DMS53 treated with DMSO at 0.1 percent for 48 hours (cell line): ENCODE results near the gene SMIM28.
"Not testable (repeated sequence)": the region's sequence is repeated elsewhere in the genome, so short reads cannot be mapped to it uniquely, and the experiment has no call there.

Experiments used
- DNase-seq: peaks from one replicate; lab custom pipeline; 2025; ENCODE audit not compliant: unreplicated experiment; lab: John Stamatoyannopoulos, UW

SMIM28 gene

DNA sequence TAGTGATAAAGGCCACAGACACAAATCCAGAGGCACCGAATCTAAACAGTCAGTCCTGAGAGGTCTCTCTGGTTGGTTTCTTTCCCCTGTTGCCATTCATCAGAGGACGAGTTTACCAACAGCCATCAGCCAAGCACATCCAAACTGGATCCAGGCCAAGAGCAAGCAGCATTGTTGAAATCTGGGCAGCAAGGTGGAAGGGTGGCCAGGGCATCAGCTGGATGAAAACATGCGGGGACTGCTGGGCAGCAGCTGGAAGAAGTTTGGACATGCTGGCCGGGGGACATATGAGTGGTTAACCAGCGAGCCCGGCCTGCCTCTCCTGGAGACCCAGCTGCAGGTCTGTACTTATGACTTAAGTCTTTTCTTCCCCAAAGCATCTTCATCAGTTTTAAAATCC is at the start of gene SMIM28:
TSS of gene SMIM28 (plus strand) at position 62 of the 400 bp plus-strand sequence. CDS start at position 230, 168 bp downstream.
- no peak for DNase-seq

DNA sequence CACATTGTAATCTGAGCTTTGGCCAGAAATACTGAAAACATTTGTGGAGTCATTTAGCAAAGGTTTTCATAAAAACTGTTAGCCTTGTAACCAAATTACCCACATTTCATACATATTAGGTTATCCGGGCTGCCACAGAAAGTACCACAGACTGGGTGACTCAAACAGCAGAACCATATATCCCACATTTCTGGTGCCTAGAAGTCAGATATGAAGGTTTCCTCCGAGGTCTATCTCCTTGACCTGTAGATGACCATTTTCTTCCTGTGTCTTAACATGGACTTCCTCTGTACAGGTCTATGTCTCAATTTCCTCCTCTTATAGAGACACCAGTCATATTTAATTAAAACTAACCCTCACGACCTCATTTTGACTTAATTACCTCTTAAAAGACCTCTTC is 49.5 kb upstream of the SMIM28 start:
- no peak for DNase-seq

DNA sequence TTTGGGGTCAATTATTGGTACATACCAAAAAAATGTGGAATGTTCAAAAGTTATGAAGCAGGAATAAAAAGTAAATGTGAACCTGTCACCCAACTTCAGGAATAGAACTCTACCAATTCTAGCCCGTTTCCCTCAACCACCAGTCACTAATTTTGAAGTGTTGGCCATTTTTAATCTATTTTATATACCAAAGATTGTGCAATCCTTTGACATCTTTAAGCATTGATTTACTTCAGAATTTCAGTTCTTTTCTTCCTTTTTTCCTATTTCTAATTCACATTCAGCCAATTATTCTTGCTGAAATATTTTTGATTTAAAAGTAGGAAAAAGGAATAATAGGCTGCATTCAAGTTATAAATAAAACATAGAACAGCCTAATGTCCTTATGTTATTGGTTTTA is 46.9 kb upstream of the SMIM28 start:
- no peak for DNase-seq

DNA sequence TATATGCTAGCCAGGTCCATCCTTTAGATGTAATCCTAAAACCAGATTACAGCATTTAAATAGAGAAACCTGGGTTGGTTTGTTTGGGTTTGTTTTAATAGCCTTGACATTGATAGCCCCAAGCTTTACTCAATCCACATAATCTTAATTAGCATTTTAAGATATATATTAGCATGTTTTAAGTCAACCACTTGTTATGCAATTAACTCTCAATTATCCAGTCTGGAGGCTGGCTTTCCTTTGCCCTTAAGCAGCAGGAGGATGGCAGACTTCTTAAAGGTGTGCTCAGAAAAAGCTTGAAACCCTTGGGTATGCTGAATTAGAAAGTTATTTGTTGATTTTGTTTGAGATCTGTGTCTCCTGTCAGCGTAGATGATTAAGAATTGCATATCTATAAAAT is 46.3 kb upstream of the SMIM28 start:
- no peak for DNase-seq

DNA sequence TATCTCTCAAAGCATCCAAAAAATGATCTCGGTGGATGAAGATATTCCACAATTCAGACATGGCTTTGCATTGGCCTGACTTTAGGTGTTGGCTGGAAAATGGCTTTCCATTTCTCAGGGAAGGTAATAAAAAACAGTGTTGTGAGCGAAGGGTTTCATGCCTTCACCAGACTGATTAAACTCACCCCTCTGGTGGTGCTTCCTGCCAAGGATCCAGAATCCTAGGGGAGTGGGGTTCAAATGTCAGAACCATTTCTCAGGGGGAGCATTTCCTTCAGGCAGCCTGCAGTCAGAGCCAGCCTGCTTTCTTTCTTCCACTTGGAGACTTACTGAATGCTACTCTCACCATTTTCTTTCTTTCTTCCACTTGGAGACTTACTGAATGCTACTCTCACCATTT is 45.7 kb upstream of the SMIM28 start:
- no peak for DNase-seq

DNA sequence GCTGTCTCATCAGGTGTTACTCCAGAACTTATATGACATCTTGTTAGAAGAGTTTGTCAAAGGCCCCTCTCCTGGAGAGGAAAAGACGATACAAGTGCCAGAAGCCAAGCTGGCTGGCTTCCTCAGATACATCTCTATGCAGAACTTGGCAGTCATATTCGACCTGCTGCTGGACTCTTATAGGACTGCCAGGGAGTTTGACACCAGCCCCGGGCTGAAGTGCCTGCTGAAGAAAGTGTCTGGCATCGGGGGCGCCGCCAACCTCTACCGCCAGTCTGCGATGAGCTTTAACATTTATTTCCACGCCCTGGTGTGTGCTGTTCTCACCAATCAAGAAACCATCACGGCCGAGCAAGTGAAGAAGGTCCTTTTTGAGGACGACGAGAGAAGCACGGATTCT is 43.7 kb upstream of the SMIM28 start:
- no peak for DNase-seq

DNA sequence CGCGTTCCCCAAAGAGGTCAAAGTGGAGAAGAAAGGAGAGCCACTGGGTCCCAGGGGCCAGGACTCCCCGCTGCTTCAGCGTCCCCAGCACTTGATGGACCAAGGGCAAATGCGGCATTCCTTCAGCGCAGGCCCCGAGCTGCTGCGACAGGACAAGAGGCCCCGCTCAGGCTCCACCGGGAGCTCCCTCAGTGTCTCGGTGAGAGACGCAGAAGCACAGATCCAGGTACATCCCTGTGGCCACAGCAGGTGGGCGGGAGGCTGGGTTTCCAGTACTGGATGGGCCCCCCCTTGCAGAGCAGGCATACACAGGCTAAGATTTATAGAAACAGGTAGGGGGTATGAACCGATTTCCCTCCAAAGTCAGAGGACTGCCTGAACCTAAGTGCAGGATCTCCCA is 42.7 kb upstream of the SMIM28 start:
- no peak for DNase-seq

DNA sequence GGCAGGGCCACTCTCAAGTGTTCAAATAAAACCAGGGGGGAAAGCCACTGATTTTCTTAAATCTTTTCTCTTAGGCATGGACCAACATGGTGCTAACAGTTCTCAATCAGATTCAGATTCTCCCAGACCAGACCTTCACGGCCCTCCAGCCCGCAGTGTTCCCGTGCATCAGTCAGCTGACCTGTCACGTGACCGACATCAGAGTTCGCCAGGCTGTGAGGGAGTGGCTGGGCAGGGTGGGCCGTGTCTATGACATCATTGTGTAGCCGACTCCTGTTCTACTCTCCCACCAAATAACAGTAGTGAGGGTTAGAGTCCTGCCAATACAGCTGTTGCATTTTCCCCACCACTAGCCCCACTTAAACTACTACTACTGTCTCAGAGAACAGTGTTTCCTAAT is 41.5 kb upstream of the SMIM28 start:
- no peak for DNase-seq

DNA sequence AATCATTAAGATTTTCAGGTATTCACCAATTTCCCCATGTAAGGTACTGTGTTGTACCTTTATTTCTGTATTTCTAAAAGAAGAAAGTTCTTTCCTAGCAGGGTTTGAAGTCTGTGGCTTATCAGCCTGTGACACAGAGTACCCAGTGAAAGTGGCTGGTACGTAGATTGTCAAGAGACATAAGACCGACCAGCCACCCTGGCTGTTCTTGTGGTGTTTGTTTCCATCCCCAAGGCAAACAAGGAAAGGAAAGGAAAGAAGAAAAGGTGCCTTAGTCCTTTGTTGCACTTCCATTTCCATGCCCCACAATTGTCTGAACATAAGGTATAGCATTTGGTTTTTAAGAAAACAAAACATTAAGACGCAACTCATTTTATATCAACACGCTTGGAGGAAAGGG is 40.6 kb upstream of the SMIM28 start:
- DNase-seq, result no peak

DNA sequence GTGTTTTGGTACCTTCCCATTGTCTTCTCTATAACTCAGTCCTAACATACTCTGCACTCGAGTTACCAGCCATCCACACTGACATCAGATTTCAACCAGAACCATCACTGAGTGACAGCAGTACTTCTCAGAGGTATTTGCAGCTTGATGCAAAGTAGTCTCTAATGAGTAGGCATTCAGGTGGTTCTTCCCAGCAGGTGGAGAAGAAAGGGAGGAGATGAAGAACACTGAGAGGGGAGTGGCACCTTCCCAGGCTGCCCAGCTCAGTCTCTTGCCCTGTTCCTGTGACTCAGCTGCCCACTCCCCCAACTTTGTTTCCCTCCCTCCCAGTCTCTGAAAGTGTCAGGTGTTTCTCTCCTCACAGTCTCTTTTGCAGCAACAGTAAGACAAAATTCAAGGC is 38.7 kb upstream of the SMIM28 start:
- DNase-seq, result no peak

DNA sequence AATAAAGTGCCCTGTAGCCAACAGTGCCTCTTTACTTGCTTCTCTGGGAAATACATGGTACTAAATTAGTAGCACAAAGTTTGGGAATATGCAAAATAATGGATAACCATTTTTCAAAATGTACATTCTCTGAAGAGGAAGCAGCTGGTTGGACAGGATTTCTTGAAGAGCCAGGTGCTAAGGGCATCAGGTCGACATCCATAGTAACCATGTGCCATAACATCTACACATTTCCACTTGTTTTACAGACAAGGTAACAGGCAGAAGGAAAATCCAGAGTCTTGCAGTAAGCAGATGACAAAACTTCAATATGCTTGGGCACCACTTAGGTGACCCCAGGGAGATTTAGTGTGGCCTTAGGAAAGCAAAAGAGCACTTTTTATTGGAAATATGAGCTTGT is 36.5 kb upstream of the SMIM28 start:
- DNase-seq, result no peak

DNA sequence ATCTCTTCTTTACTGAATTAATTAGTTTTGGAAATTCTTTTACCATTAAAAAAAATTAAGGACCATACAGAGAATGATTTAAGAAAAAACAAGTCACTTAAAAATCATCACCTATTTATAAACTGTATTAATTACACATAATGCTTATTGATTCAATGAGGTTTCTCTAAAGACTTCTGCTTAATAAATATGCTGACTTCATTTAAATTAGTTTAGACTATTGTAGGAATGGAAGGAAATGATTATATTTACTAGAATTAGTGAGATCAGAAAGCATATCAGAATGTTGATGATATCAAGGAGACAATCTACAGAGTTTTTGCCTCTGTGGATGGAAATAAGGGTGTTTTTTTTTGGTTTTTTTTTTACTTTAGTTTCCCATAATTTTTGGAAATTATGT is 34.6 kb upstream of the SMIM28 start:
- no peak for DNase-seq

DNA sequence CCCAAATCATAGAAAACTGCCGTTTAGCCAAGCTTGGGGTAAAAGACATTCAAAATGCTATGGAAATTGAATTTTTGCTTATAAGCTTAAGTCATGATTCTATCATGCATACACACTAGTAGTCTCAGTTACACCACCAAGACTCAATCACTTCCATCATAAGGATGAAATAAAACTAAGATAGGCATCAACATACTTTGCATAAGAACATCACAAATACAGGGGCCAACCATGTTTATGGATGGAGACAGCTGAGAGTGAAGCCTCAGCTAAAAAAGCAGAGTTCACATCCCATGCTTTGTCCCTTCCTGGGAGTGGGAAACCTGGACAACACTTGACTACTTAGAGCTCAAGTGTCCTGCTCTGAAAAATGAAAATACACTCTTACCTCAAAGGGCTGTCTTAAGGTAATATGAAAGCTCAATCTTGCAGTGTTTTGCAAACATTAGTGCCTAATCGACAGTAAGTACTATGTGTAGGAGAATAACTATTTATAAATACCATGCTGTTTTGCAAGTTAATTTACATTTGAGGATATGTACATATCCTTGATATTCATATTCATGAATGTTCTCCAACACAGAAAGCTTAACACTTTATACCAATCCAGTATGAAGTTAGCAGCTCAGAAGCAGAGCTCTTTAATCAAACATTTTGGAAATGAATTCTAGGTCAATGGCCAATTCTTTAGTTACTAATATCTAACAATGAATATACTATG is 32.0 kb upstream of the SMIM28 start:
- DNase-seq, result no peak

DNA sequence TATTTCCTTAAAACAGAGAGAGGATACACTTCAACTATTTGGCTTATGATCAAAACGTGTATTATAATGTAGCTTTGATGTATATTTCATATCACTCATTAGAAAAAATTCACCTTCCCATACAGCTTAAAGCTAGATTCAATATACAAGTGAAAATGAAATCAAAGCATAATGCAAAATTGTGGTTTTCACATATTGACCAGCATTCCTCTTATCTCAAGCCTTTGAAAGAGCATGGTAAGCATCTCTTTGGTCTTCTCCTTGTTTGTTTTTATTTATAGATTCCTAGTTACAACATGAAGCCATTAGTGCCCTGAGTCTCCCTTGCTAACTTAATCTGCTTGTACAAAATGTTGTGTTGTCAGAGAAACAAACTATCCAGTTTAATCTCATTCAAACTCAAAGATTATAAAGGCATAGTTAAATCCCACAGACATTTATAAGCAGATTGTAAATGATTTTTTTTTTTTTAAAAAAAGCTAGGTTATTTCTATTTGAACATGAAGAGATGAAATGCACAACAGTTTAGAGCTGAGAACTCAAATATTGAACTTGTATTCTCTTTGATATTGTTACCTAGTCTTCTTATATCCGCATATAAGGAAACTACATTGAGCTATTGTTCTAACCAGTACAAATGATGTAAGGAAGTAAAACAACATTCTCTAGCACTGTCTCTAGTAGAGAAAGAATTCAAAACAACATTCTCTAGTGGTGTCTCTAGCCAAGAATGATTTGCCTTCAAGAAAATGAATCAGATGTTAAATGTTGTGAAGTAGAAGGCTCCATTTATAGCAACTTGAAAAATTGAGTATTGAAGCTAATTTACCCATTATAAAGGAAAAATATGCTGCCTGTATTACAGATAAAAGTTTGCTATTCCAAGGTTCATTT is 31.2 kb upstream of the SMIM28 start:
- DNase-seq, result no peak

DNA sequence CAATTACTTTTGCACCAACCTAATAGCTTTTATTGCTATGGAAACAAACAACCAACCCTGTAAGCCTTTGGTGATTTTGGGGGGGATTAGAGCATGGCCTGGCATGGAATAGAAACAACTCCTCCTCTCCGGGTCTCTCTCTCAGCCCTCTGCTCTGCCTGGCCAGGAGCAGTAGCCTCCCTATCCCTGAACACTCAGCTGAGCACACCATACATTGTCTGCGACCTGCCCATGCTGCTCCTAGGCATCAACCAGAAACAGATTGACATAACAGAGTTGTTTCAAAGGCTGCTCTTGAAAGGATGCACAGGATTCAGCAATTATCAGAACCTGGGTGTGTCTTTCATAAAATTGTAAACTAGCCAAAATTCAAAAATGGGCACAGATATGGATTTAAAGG is 29.8 kb upstream of the SMIM28 start:
- no peak for DNase-seq

DNA sequence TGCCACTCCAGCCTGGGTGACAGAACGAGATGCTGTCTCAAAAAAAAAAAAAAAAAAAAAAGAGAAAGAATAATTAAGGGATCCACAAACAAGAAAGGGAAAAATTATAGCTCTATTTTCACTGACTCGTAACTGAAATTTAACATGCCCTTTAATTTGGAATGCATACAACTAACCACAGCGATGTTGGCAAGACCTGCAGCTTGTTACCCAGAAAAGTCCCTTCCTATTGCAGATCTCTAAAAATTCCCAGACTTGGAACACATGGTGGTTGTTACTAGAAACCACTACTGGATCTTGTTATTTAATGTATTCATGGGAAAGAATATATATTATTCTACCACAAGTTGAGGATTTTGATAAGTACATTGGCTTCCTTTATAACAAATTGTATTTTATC is 27.8 kb upstream of the SMIM28 start:
- DNase-seq, result no peak

DNA sequence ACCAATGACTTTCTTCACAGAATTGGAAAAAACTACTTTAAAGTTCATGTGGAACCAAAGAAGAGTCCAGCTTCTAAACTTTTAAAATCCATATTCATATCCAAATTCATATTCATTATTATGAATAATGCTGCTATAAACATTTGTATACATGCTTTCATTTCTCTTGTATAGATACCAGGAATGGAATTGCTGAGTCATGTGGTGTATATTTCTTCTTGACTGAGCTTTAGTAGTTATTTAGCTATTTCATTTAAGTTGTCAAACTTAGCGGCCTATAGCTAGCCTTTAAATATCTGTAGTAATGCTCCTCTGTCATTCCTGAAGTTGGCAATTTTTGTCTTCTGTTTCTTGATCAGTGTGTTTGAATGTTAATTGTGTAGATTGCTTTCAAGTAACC is 19.8 kb upstream of the SMIM28 start:
- DNase-seq, result no peak

DNA sequence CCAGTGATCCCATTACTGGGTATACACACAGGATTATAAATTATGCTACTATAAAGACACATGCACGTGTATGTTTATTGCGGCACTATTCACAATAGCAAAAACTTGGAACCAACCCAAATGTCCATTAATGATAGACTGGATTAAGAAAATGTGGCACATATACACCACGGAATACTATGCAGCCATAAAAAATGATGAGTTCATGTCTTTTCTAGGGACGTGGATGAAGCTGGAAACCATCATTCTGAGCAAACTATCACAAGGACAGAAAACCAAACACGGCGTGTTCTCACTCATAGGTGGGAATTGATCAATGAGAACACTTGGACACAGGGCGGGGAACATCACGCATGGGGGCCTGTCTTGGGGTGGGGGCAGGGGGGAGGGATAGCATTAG is 9.0 kb upstream of the SMIM28 start:
- not testable (repeated sequence) for DNase-seq

DNA sequence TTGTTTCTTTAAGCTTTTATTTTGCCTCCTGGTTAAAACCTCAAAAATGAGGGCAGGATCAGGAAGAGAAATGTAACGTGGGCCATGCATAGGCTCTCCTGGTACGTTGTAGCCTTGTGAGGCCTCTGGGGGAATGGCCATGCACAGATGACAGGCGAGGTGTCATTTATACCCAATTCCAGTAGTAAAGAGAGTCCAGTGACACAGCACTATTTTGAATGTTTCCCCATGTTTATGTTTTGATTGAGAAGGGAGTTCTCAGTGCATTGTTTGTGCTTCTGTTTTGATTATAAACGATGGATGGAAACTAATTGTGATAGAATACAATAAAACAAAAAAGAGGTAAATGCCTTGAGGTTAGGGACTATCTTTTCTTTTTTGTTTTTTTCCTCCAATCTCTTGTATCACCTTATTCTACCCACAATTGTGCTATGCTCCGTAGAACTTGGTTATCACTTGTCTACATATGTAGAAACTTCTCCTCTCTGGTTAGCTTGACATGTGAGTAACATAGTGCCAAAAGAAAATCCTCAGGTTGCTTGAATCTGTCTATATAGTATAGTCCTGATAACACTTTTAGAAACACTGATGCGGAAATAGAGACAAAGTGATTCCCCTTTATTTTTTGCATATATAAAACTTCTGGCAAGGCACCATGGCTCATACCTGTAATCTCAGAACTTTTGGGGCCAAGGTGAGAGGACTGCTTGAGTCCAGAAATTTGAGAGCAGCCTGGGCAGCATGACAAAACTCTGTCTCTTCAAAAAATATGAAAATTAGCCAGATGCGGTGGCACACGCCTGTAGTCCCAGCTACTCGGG is 6.9 kb upstream of the SMIM28 start:
- no peak for DNase-seq

DNA sequence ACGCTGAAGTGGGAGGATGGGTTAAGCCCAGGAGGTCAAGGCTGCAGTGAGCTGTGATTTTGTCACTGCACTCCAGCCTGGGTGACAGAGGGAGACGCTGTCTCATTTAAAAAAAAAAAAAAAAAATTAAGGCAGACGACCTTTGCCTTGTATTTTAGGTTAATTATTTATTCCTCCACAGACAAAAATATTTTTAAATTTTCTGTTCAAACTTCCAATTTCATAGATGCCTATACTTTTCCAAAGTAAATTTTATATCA is 6.3 kb upstream of the SMIM28 start:
- DNase-seq, result no peak

DNA sequence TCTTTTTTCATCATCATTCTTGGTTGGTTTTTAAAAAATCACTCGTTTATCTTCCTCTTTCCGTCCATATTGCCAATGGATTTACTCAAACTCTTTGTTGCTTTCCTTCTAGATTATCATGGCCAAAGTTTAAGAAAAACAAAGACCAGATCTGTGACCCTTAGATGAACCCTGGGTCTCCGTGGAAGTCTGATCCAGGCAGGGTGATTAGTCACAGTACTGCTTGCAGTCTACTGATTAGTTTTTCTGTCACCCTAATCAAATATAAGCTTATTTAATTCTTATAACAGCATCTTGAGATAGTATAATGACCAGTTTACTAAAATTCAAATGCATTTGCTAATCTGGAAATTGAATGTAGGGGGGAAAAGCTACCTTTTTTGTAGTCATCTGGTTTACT is 6.0 kb upstream of the SMIM28 start:
- DNase-seq, result no peak
